Activated T-helper 17 cell treated with anti-CD3 and anti-CD28 coated beads, Interleukin-2, amount 50 U/mL, for 72 hours (primary cell): Measurements from ENCODE around the gene RGS18. TPM values are rescaled to one million over a fixed set of nuclear protein-coding genes. Genes with fewer than 3 reads are reported as not detected.
"Not testable (repeated sequence)": the region's sequence is repeated elsewhere in the genome, so short reads cannot be mapped to it uniquely, and the experiment has no call there.

Experiments used
- ATAC-seq: fragments of 150-1000 bp; cut with Tn5 transposase; replicated peaks from 2 replicates; pipeline ENCODE4 v1.10.0; 2021; ENCODE audit warnings: mild to moderate bottlenecking, moderate library complexity
- H3K27ac Mint-ChIP-seq: one replicate; pipeline ENCODE4 v1.8.0; 2022; ENCODE audit warnings: mixed read lengths
- H3K27me3 Mint-ChIP-seq: one replicate; pipeline ENCODE4 v1.8.0; 2022; ENCODE audit warnings: mixed read lengths
- H3K36me3 Mint-ChIP-seq: one replicate; pipeline ENCODE4 v1.8.0; 2022; ENCODE audit warnings: low read depth, mild to moderate bottlenecking, mixed read lengths
- H3K4me1 Mint-ChIP-seq: one replicate; pipeline ENCODE4 v1.8.0; 2022; ENCODE audit warnings: mixed read lengths
- H3K4me3 Mint-ChIP-seq: one replicate; pipeline ENCODE4 v1.8.0; 2022; ENCODE audit warnings: mild to moderate bottlenecking, mixed read lengths
- H3K9me3 Mint-ChIP-seq: one replicate; pipeline ENCODE4 v1.8.0; 2022; ENCODE audit warnings: mixed read lengths
- total RNA-seq, 2 donors: library from RNA; stranded (reverse); gene quantifications; one replicate each; pipeline ENCODE4 v1.2.3, GENCODE V29; 2022

RGS18 gene
- total RNA-seq, 2 donors from 2014 or later: 0.42 to 0.43 TPM

- Mint-ChIP-seq H3K27me3 (no peaks in the 10 kb centered on the region), H3K4me1 (no peaks in the 10 kb centered on the region), H3K4me3 (no peak overlapping the region), H3K9me3 (no peaks in the 10 kb centered on the region), H3K27ac (no peak overlapping the region), H3K36me3 (no peaks in the 10 kb centered on the region)
- ATAC-seq: no peak
Observed at GRCh38 chr1:192183788-192184187, 25.5 kb downstream of the RGS18 start.

DNA sequence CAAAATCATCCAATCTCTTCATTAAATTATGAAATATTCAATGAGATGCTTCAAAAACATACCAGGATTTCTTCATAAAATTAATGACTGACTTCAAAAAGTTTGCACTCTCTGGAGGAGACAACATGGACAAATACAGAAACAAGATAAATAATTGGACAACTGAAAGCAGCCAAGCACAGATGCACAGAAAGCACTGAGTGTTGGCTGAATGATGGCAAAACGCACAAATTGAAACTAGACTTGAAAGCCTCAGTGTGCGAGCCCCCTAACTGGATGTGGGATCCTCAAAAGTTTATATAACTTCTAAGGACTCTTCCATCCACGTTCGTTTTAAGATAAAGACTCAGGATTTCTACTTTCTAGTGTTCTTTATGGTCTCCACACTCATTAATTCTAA, 27.9 kb downstream of the RGS18 start:
- Mint-ChIP-seq H3K4me3 (no peak overlapping the region), H3K9me3 (no peaks in the 10 kb centered on the region), H3K36me3 (no peaks in the 10 kb centered on the region), H3K27ac (no peak overlapping the region), H3K4me1 (no peaks in the 10 kb centered on the region), H3K27me3 (no peaks in the 10 kb centered on the region)
- ATAC-seq: no peak

- H3K27ac Mint-ChIP-seq: no peak overlapping the region
- H3K4me1 Mint-ChIP-seq: no peaks in the 10 kb centered on the region
- ATAC-seq: no peak
- H3K36me3 Mint-ChIP-seq: no peaks in the 10 kb centered on the region
- no peaks in the 10 kb centered on the region for H3K9me3 Mint-ChIP-seq
- no peak overlapping the region for H3K4me3 Mint-ChIP-seq
- H3K27me3 Mint-ChIP-seq: no peaks in the 10 kb centered on the region
Observed at GRCh38 chr1:192190066-192190465, 31.8 kb downstream of the RGS18 start.

DNA sequence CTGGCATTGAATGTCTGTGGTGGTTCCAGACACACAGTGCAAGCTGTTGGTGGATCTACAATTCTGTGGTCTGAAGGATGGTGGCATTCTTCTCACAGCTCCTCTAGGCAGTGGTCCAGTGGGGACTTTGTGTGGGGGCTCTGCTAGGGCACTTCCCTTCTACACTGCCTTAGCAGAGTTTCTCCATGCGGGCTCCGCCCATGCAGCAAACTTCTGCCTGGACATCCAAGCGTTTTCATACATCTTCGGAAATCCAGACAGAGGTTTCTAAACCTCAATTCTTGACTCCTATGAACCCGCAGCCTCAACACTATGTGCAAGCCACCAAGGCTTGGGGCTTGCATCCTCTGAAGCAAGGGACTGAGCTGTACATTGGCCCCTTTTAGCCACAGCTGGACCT, 43.0 kb downstream of the RGS18 start:
- no peaks in the 10 kb centered on the region for H3K36me3 Mint-ChIP-seq
- H3K27me3 Mint-ChIP-seq: no peaks in the 10 kb centered on the region
- no peak overlapping the region for H3K4me3 Mint-ChIP-seq
- no peak for ATAC-seq
- no peak overlapping the region for H3K27ac Mint-ChIP-seq
- no peaks in the 10 kb centered on the region for H3K4me1 Mint-ChIP-seq
- no peaks in the 10 kb centered on the region for H3K9me3 Mint-ChIP-seq

- H3K27ac Mint-ChIP-seq: no peak overlapping the region
- H3K36me3 Mint-ChIP-seq: no peaks in the 10 kb centered on the region
- no peaks in the 10 kb centered on the region for H3K4me1 Mint-ChIP-seq
- no peak overlapping the region for H3K4me3 Mint-ChIP-seq
- no peaks in the 10 kb centered on the region for H3K27me3 Mint-ChIP-seq
- peaks cover 6% of the 10 kb centered on the region for H3K9me3 Mint-ChIP-seq
- no peak for ATAC-seq
Observed at GRCh38 chr1:192224396-192224795, 66.1 kb downstream of the RGS18 start.

GRCh38 chr1:192224846-192225245, 66.6 kb downstream of the RGS18 start:
- no peaks in the 10 kb centered on the region for H3K36me3 Mint-ChIP-seq
- H3K4me1 Mint-ChIP-seq: no peaks in the 10 kb centered on the region
- no peak for ATAC-seq
- H3K27me3 Mint-ChIP-seq: no peaks in the 10 kb centered on the region
- no peak overlapping the region for H3K27ac Mint-ChIP-seq
- H3K4me3 Mint-ChIP-seq: no peak overlapping the region
- H3K9me3 Mint-ChIP-seq: peaks cover 6% of the 10 kb centered on the region

GRCh38 chr1:192225266-192225665, 67.0 kb downstream of the RGS18 start:
- H3K4me1 Mint-ChIP-seq: no peaks in the 10 kb centered on the region
- ATAC-seq: no peak
- H3K27ac Mint-ChIP-seq: no peak overlapping the region
- no peak overlapping the region for H3K4me3 Mint-ChIP-seq
- no peaks in the 10 kb centered on the region for H3K27me3 Mint-ChIP-seq
- no peaks in the 10 kb centered on the region for H3K36me3 Mint-ChIP-seq
- peaks cover 6% of the 10 kb centered on the region for H3K9me3 Mint-ChIP-seq

DNA sequence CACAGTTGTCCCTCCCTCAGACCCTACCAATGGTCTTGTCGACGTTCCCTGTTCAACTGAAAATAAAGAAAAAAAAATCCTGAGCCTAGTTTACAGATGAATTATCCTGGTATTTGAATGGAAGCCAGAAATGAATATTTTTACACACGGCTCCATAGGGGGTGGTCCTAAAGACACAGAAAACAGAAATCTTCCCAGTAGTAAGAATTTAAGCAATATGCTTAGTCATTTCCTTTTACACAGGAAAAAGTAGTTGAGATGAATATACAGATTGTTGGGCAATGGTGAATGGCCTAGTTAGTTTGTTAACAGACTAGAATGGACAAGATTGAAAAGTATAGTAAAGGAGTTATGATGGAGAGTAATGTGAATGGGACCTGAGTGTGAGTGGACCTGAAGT, 67.4 kb downstream of the RGS18 start:
- ATAC-seq: no peak
- no peak overlapping the region for H3K27ac Mint-ChIP-seq
- H3K36me3 Mint-ChIP-seq: no peaks in the 10 kb centered on the region
- H3K4me1 Mint-ChIP-seq: no peaks in the 10 kb centered on the region
- H3K4me3 Mint-ChIP-seq: no peak overlapping the region
- no peaks in the 10 kb centered on the region for H3K27me3 Mint-ChIP-seq
- peaks cover 4% of the 10 kb centered on the region for H3K9me3 Mint-ChIP-seq

GRCh38 chr1:192227330-192227729, 69.1 kb downstream of the RGS18 start:
- Mint-ChIP-seq H3K27ac (no peak overlapping the region), H3K9me3 (peaks cover 3% of the 10 kb centered on the region), H3K36me3 (no peaks in the 10 kb centered on the region), H3K4me1 (no peaks in the 10 kb centered on the region), H3K4me3 (no peak overlapping the region), H3K27me3 (no peaks in the 10 kb centered on the region)
- no peak for ATAC-seq

GRCh38 chr1:192227980-192228379, 69.7 kb downstream of the RGS18 start:
- not testable (repeated sequence) for H3K4me3 Mint-ChIP-seq, H3K27ac Mint-ChIP-seq, H3K36me3 Mint-ChIP-seq, H3K9me3 Mint-ChIP-seq, ATAC-seq, H3K27me3 Mint-ChIP-seq, H3K4me1 Mint-ChIP-seq

GRCh38 chr1:192232817-192233417, 74.7 kb downstream of the RGS18 start:
- H3K4me1 Mint-ChIP-seq: no peaks in the 10 kb centered on the region
- no peak for ATAC-seq
- peaks cover 7% of the 10 kb centered on the region for H3K9me3 Mint-ChIP-seq
- no peaks in the 10 kb centered on the region for H3K27me3 Mint-ChIP-seq
- H3K27ac Mint-ChIP-seq: no peak overlapping the region
- H3K36me3 Mint-ChIP-seq: no peaks in the 10 kb centered on the region
- H3K4me3 Mint-ChIP-seq: no peak overlapping the region

GRCh38 chr1:192235127-192235526, 76.9 kb downstream of the RGS18 start:
- H3K27me3 Mint-ChIP-seq: no peaks in the 10 kb centered on the region
- no peaks in the 10 kb centered on the region for H3K4me1 Mint-ChIP-seq
- ATAC-seq: no peak

More at GRCh38 chr1:192235127-192235526, 76.9 kb downstream of the RGS18 start:
- Mint-ChIP-seq H3K27ac (no peak overlapping the region), H3K9me3 (peaks cover 7% of the 10 kb centered on the region), H3K4me3 (no peak overlapping the region), H3K36me3 (no peaks in the 10 kb centered on the region)

Other genes with a start within 250 kb of the RGS18 start
- not detected for gene RGS21, start 158.5 kb downstream of the RGS18 start, total RNA-seq